HG03135 (cell line): ENCODE results near the gene OXCT2.

Experiments
- ATAC-seq: cut with Tn5 transposase; IDR thresholded peaks from one replicate; pipeline ENCODE4 v1.9.1; 2021; ENCODE audit warnings: mild to moderate bottlenecking, moderate library complexity; ENCODE audit not compliant: unreplicated experiment

The OXCT2 gene

GRCh38 chr1:39737546-39738169 is 33.5 kb downstream of the OXCT2 start:
- ATAC-seq, result no peak

DNA sequence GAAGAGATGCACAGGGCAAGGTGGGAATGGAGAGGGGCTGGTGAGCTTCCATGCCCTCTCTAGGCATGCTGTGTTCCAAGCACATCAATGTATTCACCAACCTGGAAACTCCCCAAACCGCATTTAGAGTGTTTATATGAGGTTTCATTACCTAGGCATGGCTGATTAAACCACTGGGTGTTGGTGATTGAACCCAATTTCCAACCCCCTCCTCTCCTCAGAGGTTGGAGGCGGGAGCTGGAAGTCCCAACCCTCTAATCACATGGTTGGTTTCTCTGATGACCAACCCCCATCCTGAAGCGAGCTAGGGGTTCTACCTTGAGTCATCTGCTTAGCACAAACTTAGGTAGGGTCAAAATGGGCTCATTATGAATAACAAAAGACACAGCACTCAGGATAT is 35.4 kb downstream of the OXCT2 start:
- no peak for ATAC-seq

GRCh38 chr1:39733161-39733560 is 38.0 kb downstream of the OXCT2 start:
- no peak for ATAC-seq

DNA sequence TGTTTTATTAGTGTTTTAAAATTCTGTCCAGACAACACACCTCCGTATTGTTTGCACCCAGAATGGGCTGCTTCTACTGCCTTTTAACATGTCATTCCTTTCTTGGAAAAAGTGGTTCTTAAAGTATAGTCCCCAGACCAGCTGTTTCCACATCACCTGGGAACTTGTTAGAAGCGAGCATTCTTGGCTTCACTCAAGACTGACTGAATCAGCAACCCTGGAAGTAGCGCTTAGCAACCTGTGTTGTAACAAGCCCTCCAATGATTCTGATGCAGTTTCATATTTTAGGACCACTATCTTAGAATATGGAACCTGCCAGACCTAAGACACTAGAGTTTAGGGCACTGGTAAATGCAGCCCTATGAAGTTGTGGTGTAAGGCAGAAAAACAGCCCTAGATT is 38.4 kb downstream of the OXCT2 start:
- ATAC-seq, result no peak

DNA sequence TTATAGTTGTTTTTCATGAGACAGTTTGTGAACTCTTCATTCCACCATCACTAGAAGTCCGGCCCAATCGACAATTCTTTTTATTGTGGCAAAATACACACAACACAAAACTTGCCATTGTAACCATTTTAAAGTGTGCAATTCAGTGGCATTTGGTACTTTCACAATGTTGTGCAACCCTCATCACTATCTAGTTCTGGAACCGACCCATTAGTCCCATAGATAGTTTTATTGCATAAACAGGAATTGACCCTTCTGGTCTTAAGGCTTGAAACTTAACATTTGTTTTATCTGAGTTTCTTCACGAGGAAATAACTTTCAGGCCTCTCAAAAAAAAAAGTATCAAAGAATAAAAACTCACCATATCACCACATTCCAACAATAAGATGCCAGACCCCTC is 41.3 kb downstream of the OXCT2 start:
- ATAC-seq, result no peak

DNA sequence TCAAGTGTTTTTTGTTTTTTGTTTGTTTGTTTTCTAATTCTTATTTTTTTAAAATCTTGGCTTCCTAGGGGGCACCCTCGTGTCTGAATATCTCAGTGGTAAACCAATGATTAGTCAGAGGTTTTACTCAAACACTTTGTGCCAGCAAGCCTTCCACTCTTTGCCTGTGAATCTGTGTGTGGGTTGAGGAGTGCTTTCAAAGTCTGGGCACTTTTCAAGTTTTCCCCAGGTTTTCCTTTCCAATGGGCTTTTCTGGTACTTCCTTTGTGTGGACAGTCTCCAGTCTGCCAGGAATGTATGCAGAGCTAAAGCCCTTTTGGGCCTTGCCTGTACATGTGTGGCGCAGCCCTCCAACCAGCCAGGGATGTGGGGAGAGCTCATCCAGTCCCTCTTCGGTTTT is 42.1 kb downstream of the OXCT2 start:
- no peak for ATAC-seq

GRCh38 chr1:39727932-39728317 is 43.2 kb downstream of the OXCT2 start:
- ATAC-seq, result no peak

DNA sequence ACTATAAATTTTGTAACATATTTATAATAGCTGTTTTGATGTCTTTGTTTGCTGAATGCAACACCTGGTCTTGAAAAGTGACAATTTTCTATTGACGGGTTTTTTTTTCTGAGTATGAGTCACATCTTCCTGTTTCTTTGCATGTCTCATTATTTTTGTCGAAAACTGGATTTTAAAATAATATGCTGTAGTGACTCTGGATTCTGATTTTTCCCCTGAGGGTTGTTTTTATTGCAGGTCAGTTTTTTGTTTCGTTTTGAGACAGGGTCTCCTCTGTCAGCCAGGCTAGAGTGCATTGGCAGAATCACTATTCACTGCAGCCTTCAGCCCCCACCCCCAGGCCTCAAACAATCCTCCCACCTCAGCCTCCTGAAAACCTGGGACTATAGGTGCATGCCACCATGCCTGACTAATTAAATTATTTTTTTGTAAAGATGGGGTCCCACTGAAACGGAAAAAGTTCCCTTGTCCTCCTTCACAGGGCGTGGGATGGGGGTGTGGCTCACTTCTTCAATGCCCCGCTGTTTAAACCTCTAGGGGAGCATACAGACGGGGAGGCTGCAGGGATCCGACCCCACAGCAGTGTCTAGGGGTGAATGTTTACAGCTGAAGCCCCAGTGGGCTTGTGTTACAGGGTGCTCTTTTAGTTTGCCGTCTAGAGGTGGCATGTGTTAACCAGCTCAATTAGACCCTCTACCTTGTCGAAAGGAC is 43.8 kb downstream of the OXCT2 start:
- ATAC-seq, result no peak

DNA sequence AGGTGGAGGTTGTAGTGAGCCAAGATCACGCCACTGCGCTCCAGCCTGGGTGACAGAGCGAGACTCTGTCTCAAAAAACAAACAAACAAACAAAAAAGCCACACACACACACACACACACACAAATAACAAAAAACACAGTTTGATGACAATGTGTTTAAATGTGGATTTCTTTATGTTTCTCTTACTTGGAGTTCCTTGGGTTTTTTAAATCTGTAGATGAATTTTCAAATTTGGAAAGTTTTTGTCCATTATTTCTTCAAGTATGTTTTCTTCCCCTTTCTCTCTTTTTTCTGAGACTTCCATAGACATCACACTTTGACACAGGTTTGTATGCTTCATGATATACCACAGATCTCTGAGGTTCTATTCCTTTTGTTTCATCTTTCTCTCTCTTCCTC is 44.5 kb downstream of the OXCT2 start:
- ATAC-seq, result no peak

GRCh38 chr1:39722495-39722894 is 48.7 kb downstream of the OXCT2 start:
- no peak for ATAC-seq

GRCh38 chr1:39721664-39722063 is 49.5 kb downstream of the OXCT2 start:
- ATAC-seq, result no peak

DNA sequence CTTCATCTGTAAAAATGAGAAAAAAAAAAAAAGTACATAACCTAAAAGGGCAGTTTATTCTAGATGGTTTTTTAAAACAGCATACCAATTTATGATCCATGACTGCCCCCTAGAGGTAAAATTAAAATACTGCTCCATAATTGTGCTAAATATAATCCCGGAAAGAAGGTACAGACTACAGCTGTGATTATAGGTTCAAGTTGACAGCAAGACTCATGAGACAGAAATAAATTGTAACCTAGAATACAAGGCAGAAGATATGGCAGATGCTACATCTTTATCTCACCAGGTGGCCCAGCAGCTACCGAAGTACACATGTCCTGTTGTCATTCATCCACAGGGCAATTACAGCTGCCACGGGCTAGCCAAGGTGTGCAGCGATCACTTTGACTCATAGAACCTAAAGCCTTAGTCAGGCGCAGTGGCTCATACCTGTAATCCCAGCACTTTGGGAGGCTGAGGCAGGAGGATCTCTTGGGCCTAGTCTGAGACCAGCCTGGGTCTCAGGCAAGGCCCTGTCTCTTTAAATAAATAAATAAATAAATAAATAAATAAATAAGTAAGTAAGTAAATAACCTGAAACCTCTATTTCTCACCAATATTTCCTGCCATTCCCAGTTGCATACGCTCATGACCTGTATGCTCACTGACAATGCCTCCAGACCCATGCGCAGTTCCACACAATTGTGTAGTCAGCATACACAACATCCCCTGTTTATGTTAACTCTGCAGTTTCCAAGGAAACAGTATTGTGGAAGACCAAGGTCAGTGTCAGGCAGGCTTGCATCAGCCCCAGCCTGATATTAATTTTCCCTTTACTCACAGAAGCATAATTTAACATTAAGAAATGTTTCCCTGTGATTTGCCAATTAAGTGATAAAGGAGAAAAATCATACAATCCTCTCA is 50.8 kb downstream of the OXCT2 start:
- no peak for ATAC-seq
